GM21717 (cell line): Measurements from ENCODE around the gene HMGB4.

Source experiments
- ATAC-seq: cut with Tn5 transposase; IDR thresholded peaks from one replicate; pipeline ENCODE4 v1.9.1; 2021; ENCODE audit warnings: mild to moderate bottlenecking, moderate library complexity; ENCODE audit not compliant: unreplicated experiment

Gene HMGB4, protein sequence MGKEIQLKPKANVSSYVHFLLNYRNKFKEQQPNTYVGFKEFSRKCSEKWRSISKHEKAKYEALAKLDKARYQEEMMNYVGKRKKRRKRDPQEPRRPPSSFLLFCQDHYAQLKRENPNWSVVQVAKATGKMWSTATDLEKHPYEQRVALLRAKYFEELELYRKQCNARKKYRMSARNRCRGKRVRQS

DNA sequence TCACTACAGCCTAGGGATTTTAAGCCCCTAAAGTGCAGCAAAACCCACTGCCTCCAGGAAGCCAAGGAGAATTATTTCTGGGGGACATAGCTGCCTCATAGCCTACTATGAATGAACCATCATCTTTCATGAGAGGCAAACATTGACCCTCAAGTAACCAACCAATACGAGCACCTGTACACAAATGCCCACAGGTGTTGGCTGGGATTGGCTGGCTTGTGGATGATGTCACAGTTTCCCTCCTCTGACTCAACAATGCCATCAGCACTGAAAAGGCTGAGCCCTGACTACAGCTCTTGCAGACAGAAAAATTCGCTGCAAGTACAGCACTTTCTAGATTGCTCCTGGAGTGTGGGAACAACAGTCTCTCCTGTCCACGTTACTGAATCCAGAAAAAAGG lies at the start of gene HMGB4:
Gene HMGB4 (plus strand): TSS at position 301 of the 400 bp plus-strand sequence. CDS start 113 bp downstream, outside the sequence.
- ATAC-seq: no peak

DNA sequence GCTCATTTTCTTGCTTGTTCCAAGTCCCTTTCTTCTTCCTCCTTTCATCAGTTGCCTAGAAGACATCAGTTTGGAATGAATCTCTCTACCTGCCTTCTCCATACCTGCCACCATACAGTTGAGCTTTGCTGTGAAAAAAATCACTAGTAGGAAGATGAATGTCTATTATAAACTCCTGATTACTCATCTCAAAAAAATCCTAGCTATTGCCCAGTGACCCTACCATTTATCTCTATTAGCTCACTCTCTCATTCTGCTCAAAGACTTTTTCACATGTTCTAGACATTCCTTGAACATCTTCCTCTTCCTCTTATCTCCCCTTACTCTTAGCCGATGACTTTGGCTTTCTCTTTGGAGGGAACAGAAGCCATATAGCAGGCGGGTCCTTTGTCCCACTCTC lies 49.7 kb upstream of the HMGB4 start:
- ATAC-seq: no peak

DNA sequence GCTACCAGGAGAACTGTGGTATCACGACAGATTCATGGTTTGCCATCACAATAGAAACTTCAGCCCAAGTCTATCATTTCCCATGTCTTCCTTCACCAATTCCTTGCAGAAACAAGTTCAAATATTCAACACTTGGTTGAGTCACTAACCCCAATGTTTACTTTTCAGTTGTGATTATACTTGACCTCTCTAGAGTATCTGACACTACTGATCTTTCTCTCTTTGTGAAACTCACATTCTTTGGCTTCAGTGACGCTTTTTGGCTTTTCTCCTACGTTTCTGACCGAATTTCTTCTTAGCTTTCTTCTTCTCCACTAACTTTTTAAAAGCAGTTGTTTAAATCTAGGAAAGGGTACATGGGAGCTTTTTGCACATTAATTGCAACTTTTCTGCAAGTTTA lies 48.8 kb upstream of the HMGB4 start:
- ATAC-seq: no peak

DNA sequence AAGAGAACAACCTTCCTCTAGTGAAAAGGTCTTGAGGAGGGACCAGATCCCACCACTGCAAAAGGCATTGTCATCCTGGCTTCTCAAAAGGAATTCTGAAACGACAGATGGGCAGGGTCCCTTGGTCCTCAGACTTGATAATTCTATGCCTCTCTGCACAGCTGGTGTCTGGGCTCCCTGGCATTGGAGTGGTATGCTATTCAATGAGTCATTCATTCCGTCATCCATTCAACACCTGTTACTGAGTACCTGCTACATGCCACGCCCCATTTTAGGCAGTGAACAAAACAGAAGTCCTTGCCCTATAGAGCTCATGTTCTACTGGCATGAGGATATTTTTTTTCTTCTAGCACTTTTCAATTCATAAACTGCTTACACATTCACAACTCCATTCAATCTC lies 45.8 kb upstream of the HMGB4 start:
- no peak for ATAC-seq

DNA sequence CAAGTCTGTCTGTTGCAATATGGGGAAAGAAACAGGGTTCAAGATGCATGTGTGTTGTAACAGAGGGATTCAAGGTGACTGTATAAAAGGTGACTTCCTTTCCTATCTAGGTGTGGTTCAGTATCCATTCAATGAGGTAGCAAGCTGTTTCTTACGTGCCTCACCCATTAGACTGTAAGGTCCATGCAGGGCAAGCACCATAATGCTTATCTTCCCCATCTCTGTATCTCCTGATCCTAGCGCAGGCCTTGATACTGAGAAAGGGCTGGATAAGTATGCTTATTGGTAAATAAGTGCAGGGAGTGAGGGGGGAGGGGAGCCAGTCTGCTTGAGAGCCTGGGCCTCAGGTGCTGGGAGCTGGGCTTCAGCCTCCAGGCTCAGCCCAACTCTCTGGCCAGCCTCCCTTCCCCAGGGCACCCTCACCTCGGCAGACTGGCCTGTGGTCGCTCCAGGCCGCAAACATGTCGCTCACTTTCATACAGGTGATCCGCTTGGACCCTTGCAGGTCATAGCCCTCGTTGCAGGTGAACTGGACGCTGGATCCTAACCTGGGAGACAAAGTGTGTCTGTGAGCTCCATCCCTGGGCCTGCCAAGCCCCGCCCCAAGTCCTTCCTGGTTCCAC lies 44.5 kb upstream of the HMGB4 start:
- no peak for ATAC-seq

DNA sequence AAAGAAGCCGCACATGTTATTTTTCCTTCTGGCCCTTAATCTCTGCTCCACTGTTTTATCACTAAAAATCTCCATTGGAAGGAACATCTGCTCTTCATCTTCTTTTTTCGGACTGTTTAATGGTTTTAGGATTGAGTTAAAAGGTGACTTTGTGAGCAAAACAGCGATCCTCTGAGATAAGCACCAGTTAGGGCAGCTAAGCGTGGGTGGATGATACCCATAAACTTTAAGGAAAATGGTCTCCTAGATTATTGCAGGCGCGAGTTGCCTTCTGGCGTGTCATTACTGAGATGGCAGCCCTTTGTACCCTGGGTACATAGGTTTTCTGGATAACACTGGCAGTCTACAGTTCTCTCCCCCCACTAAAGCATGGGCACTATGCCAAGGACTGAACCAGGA lies 44.0 kb upstream of the HMGB4 start:
- no peak for ATAC-seq

DNA sequence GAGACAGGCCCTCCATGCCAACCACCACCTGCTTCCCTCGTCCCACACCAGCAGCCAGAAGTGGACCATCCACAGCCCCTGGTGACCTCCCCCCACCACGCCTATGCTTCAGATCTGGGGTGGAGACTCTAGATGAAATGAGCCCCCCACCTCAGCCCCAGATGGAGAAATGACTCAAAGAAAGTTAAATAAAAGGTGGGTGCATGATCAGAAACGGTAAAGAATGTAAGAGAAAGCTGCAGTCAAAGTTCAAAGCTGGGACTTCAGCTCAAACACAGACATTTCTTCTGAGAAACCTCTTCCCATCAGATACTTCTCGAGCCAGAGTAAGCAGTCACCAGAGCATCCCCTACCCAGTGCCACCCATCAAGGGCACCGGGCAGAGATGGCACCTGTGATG lies 43.1 kb upstream of the HMGB4 start:
- no peak for ATAC-seq

DNA sequence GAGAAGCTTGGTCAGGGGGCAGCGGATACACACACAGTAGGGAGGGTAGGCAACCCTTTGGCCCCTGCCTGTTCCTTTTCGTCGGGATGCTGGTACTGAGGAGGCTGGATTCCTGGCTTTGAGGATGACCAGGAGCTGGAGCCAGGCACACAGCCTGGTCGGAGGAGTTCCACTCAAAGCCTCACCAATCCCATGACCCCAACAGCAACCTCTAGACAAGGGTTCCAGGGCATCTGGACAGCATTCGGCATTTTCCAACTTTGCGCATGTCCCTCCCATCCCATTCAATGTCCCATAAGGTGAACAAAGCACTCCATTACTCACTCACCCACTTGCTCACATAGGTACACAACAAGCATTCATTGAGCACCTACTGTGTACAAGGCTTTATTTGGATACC lies 42.6 kb upstream of the HMGB4 start:
- ATAC-seq: no peak

DNA sequence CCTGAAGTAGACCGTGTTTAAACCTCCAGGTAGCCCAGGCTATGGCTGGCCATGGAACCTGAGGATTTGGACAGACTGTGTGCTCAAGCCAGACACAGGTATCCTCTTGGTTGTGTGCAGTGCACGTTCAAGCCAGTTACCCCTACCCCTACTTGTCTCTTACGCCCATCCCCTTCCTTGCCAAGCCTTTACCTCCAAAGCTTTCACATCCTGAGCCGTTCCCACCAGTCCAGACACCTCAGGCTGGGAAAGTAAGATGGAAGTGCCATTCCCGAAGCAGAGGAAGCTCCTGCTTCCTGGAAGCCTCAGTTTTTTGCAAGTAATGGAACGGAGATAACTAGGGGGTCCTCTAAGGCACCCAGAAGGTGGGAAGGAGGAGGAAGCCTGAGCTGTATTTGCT lies 41.5 kb upstream of the HMGB4 start:
- ATAC-seq: no peak

DNA sequence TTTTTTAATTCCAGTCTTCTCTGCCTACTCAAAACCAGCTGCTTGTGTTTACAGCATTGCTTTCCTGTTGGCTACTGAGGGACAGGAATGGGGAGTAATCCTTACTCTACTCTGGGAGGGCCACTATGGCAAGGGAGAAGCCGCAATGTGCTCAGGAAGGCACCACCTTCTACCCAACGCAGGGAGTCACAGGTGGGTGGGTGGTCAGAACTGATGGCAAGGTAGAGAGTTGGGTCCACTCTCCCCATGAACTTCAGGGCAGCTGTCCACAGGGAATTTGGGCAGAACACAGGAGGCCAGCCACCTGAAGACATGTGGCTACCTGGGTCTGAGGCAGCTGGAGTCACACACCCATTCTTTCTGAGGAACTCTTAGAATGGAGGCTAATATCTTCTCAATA lies 40.5 kb upstream of the HMGB4 start:
- ATAC-seq: no peak

DNA sequence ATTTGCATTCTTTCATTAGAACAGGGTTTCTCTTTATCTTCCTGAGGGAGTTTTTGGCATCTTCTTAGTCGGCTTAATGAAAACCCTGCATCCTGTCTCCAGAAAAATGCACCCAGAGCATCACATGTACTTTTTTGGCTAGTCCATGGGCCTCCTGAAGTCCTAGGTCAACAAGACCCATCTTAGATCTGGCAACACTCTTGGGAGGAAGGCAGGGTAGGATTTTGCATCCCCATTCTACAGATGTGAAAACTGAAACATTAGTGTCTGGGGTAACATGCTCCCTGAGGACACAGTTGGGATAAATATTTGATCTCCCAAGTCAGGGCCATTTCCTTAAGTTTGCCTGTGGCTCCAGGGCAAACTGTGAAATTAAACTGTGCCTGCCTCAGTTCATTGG lies 40.0 kb upstream of the HMGB4 start:
- ATAC-seq: no peak

DNA sequence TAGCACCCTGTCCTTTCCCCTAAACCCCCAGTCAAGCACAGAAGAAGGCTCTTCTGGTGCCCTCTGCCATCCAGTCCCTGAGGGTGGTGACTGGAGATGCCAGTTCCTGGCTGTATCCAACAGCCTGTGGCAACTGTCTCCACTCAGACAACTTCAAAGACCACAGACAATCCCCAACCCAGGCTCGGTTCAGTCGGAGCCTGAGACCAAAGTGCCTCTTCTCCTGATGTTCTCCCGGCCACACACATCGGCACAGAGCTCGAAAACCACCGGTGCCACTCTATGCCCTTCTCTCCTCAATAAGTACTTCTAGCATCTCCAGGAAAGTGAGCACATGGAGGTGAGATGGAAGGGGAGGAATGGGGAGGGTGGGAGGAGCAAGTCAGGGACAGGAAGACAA lies 39.6 kb upstream of the HMGB4 start:
- ATAC-seq: no peak

DNA sequence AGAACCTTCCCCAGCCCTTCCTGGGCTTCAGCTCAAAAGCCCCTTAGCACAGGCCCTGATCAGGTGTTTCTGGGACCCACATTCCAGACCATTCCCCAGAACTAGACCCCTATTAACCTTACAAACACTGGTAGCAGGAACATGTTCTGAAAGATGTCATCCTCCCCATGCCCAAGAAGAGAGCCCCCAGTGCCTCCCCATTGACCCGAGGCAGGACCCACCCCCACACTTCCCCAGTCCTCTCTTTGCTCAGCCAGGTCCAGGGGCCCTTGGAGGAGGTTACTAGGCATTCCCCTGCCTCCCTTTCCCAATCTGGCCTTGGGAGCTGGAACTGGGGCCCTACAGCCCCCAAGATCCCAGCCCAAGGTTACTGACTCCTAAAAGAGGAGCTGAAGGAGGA lies 38.9 kb upstream of the HMGB4 start:
- ATAC-seq: no peak

DNA sequence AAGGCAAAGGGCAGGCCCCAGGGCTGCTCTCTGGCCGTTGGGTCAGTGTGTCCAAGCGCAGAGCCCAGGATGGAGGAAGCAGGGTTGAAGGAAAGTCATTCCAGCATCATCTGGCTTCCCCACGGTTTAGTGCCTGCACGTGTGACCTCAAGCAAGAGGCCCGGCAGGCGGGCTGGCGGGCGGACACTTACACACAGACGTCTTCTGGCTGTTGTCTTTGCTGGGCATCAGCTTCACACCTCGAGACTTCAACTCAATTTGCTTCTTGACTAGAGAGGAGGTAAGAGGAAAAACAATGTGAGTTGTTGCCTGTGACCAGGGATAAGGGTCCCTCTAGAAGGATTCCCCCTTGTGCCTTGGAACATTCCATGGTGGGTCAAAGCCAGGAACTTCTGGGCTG lies 38.4 kb upstream of the HMGB4 start:
- no peak for ATAC-seq

DNA sequence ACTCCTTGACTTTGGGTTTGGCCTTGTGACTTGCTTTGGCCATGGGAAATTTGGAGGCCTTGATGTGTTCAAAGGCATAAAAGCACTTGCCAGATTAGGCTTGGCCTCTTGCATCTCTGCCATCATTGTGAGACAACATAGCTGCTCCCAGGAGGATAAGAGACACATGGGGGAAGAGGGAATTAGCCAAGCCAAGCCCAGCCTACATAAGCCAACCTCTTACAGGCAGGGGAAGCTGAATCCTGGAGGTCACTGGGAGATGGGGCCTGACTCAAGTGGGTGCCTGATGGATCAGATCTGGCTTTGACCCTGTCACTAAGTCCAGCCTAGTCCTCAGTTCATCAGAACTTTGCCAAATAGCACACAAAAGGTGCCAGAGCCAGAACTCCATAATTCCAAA lies 37.6 kb upstream of the HMGB4 start:
- no peak for ATAC-seq

DNA sequence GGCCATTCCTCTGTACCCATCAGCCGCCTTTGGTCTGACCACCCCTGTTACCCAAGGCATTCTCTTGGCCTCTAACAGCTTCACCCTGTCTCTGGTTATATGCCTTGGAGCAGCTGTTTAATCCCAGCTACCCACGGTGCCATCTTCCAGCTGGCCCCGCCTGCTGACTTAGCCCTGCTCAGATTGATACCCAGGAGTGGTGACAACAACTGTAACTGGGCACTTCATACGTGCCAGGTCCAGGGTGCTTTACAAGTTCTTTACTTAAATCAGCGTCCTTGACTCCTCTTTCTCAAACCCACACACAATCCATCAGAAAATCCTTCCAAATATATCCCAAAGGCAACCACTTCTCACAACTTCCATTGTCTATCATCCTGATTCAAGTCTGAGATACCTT lies 37.2 kb upstream of the HMGB4 start:
- ATAC-seq: no peak

DNA sequence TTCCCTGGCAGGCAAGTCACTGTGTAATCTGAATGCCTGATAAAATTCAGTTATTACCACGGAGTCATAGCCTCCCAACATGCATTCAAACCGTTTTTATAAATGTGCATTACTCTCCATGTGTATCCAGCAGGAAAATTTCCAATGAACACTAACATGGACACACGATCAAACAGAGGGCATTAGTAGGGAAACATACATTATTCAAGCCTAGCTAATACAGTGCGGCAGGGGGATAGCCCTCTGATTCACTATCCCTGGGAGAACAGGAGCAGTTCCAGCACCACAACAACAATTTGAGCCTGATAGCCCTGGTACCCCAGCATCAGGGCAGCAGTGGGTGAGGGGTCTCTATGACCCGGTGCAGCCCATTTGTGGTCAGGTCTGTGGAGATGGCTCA lies 35.8 kb upstream of the HMGB4 start:
- ATAC-seq: no peak

DNA sequence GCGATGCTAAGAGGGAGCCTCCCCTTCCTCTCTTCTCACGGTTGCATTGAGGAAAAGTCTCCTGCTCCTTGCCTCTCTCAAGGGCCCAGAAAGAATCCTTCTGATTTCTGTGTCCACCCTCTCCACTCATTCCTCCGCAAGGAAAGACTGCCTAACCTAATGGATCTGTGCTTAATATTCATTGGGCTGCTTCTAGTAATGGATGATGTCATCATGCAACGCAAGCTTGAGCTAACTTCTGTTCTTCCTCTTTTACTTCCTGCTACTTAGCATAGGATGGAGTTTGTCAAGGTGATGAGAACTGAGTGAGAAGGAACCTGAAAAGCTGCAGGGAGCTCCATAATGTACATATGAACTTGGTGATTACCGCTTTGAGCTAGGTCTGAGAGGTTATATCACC lies 35.2 kb upstream of the HMGB4 start:
- no peak for ATAC-seq

DNA sequence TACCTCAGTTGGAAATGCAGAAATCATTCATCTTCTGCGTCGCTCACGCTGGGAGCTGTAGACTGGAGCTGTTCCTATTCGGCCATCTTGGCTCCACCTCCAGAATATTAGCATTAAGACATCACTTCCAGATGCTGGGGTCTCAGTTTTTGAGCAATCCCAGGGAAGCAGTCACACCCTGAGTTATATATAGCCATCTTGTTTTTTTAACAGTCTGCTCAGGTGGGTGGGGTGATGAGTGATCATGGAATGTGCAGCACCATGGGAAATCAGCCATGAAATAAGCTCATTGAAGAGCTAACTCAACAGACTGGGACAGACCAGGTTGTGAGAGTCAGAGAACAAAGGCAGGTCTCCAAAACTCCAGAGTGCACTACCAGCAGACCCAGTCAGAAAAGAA lies 27.0 kb upstream of the HMGB4 start:
- ATAC-seq: no peak

DNA sequence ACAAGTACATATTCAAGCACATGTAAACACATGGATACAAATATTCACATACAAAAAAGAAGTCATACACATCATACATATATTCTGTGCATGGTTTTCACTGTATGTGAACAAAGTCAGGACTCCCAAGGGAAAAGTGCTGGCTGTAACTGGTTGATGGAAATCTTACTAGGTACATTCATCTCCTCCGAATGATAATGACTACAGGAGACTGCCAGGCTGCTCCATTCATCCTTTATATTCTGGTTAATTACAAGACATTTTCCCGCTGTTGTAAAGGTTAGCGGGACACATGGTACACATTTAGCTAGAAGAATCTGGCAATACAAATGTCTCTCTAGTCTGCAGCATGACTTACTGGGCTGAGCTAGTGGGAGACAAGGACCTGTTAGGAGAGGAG lies 26.2 kb upstream of the HMGB4 start:
- no peak for ATAC-seq

DNA sequence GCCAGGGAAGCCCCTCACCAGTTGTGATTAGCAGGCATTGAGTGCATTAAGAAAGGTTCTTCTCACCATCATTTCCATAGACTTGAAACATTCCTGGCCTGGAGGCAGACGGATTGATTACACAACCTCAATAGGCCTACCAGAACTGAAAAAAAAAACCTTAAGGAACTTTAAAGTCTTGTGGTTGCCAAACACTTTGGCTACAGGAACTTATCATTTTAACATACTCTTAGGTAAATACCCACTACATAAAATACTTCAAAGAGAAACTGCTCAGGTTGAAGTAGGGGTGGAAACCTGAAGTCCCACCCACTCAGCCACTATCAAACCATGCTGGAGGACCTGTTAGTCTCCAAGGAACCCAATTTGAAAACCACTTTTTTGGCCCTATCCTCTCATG lies 22.4 kb upstream of the HMGB4 start:
- ATAC-seq: no peak

DNA sequence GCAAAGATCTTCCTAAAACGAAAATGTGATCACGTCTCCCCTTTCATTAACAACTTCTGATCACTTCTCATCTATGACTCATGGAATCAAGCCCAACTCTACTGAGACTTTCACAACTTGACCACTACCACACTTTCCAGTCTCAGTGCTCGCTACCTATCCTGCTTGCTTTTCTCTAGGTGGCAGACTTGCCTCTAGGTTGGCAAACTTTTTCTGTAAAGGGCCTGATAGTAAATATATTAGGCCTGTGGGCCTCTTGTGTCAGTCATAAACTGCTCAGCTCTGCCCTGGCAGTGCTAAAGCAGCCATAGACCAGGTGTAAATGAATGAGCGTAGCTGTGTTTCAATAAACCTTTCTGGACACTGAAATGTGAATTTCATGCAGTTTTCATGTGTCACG lies 21.5 kb upstream of the HMGB4 start:
- no peak for ATAC-seq

DNA sequence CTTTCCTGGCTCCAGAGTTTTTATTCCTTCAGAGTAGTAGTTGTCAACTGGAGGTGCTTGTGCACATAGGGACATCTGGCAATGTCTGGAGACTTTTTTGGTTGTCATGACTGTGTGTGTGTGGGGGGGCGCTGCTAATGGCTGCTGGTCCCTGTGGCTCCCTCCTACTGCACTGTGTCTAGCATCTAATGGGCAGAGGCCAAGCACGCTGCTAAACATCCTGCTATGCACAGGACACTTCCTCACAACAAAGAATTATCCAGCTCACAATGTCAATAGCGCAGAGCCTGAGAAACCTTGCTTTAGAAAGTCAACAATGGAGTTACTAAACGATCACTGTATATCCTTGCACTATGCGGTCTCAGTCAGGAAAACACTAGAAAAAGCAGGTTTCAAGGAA lies 19.7 kb upstream of the HMGB4 start:
- ATAC-seq: no peak
